GM21423 (cell line): ENCODE measurements around the gene ATG14.

ENCODE experiments used
- ATAC-seq: cut with Tn5 transposase; IDR thresholded peaks from one replicate; pipeline ENCODE4 v1.9.1; 2021; ENCODE audit warnings: mild to moderate bottlenecking, moderate library complexity; ENCODE audit not compliant: unreplicated experiment

Gene ATG14

DNA sequence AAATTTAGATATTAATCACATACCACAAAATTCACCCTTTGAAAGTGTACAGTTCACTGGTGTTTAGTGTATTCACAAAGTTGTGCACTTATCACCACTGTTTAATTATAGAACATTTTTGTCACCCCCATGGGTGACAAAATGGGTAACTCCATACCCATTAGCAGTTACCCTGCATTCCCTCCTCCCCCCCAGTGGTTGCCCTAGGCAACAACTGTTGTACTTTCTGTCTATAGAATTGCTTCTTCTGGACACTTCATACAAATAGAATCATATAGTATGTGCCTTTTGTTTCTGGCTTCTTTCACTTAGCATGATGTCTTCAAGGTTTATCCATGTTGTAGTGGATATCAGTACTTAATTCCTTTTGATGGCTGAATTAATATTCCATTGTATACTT, 87.7 kb downstream of the ATG14 start:
- no peak for ATAC-seq

DNA sequence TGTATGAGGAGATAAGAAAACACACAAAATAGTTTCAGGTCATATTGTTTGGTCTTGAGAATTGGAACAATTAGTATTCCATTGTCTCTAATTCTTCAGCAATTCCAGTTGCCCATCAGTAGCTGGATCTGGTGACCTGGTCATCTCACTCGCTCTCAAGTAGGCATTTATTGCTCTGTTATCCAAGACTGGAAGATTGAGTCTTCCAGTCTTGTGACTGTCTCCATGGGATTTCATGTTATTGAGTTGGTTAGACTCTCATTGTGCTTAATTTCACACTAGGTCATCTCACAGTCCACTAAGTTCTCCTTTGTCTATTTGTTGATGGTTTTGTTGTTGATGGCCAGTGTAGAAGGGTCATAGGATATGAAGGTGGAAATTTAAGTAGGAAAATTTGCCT, 92.9 kb downstream of the ATG14 start:
- ATAC-seq, result no peak

DNA sequence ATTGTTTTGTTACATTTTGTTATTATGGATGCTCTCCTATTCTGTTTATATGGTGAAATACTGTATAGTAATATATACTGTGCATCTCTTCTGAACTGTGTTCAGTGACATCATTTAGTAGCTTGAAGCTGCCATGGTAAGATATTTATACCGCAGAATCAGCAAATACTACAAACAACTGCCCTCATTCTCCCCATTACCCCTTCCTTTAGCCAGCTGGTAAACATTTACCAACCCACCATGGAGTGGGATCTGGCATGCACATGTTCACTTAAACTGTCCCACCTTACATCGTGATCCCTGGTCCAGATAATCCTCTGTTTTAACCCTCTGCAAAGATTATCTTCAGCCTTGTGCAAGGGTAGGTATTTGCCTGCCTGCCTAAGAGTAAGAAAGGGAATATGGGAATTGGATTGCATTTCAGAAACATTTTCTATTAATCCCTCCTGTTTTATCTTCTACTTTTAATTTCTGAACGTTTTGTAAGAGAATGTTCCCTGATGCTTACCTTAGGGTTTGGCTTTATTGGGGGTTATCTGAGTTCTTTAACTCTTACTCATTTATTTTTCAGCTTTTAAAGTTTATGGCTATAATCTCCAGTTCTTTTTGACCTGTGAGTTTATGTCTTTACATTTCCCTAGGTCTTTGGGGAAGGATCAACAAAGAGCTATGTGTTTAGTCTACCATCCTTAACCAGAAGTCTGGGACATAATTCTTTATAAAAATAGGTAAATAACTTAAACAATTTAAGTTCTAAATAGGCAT, 93.9 kb downstream of the ATG14 start:
- ATAC-seq, result no peak

DNA sequence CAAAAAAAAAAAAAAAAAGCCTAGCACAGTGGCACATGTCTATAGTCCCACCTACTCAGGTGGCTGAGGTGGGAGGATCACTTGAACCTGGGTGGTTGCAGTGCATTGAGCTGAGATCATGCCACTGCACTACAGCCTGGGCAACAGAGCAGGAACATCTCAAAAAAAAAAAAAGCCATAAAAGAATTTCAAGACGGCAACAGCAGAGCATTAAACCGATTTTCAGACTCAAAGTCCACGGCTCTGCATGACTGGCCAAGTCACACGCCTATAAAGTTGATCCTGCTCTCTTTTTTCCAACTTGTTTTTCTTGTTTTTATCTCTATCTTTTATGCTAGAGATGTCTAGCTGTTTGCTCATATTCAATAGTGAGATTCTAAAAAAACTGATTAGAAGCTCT, 95.1 kb downstream of the ATG14 start:
- no peak for ATAC-seq
